ENCODE measurements around the gene ANKLE2. TPM values are rescaled to one million over a fixed set of nuclear protein-coding genes. Genes with fewer than 3 reads are reported as not detected.
A peak's percentile ranks its signal among the peaks of the same experiment; 100 is the strongest.

The ANKLE2 gene
- polyA plus RNA-seq, 2 of the 4 experiments (the other 2 are of a cell fraction): 70.7 to 103 TPM

DNA sequence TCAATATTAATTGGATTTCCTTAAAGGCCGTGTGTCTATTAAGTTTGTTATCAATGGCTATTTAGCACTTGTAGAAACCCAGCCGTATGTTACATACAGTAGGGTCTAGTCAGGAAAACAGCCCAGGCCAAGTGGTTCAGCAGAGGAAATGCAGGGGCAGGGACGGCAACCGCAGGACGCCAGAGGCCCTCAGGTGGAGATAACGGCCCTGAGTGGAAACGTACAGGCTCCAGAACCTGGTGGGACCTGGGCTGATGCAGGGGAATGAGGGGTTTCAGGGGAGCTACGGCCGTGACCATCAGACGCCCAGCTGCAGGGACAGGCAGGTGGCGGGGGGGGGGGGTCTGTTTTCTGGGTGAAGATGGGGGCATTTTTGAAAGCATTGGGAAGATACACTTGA lies 3.7 kb upstream of the ANKLE2 start (continued):
- no peak for TF ChIP-seq ESRRA (IDR thresholded peaks at IDR 0.05; ENCODE audit: borderline replicate concordance, low read length)
- no peak for TF ChIP-seq RNF2 (IDR thresholded peaks at IDR 0.05; ENCODE audit: borderline replicate concordance, low read depth)

DNA sequence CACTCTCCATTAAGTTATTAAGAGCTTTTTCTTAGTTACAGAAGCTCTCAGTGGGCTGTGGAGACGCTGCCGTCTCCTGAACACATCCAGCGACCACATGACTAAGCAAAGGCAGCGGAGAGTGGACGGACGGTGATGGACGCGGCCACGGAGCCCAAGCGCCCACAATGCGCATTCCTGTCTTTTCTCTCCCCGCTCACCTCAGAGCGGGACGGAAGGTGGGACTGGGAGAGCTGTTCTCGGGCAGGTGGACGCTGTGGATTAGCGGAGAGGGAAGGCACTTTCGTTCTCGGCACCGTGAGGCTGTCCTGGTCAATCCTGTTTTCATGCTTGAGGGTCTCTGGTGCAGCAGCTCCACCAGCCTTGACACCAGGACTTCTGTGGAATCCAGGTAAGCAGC lies 2.6 kb upstream of the ANKLE2 start:
- no peak for DNase-seq (ENCODE audit: low read depth in 1 of 2, low spot score in 1 of 2)
- Histone ChIP-seq H3K9me3 (no peaks in the 10 kb centered on the region), H3K27ac (no peak overlapping the region), H3K4me3 (no peak overlapping the region), H3K4me2 (no peak overlapping the region), H3K4me1 (peaks cover 6% of the 10 kb centered on the region)
- no peak for FAIRE-seq
- CTCF ChIA-PET: interaction anchor here (0.6 to 1.4 kb wide), 4 partner anchors 28 to 126 kb away, joined by 3 to 4 read pairs (median 3); no protein-coding TSS in a partner anchor
- TF ChIP-seq, protein P1, sequence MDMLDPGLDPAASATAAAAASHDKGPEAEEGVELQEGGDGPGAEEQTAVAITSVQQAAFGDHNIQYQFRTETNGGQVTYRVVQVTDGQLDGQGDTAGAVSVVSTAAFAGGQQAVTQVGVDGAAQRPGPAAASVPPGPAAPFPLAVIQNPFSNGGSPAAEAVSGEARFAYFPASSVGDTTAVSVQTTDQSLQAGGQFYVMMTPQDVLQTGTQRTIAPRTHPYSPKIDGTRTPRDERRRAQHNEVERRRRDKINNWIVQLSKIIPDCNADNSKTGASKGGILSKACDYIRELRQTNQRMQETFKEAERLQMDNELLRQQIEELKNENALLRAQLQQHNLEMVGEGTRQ (IDR thresholded peaks at IDR 0.05): no peak
- TF ChIP-seq RARB (CRISPR knock-in tag; IDR thresholded peaks at IDR 0.05) (no peak), MAZ (IDR thresholded peaks at IDR 0.05; ENCODE audit: borderline replicate concordance, low read depth, low read length) (no peak), EP300 (IDR thresholded peaks at IDR 0.05) (no peak)
- ATAC-seq: no peak
- 89% methylated on average over 20 of the region's 20 CpGs for WGBS (ENCODE audit: missing lambda C conversion rate)
- POLR2A ChIA-PET: no interaction called here

- H3K27ac ChIP-seq: peak overlapping the region; percentile 99
- peak overlapping the region; percentile 92 for H3K4me2 ChIP-seq
- ChIA-PET CTCF (interaction anchor here (1.1 to 1.2 kb wide), 2 partner anchors 11 to 20 kb away, joined by 3 to 4 read pairs; no protein-coding TSS in a partner anchor), POLR2A (interaction anchor here (0.6 kb wide), 1 partner anchor 16 kb away, joined by 3 read pairs; no protein-coding TSS in a partner anchor)
- ATAC-seq: peak; percentile 81 to 90
- TF ChIP-seq PHF8 (IDR thresholded peaks at IDR 0.05; ENCODE audit: borderline replicate concordance, low read depth) (peak; percentile 97), BHLHE40 (IDR thresholded peaks at IDR 0.05; ENCODE audit: low read depth, low read length) (no peak), HOXB13 (CRISPR knock-in tag; IDR thresholded peaks at IDR 0.05; ENCODE audit: low read depth) (no peak), MYC (IDR thresholded peaks at IDR 0.05; ENCODE audit: borderline replicate concordance, low read length) (0 out of 2 replicates have a peak, but pooled peaks have one; percentile 44), POLR2A (IDR thresholded peaks at IDR 0.05; ENCODE audit: low read length) (peak; percentile 97), MAZ (IDR thresholded peaks at IDR 0.05; ENCODE audit: borderline replicate concordance, low read depth, low read length) (0 out of 2 replicates have a peak, but pooled peaks have one; percentile 32), JUN (IDR thresholded peaks at IDR 0.05) (peak; percentile 49 to 93; a peak in 4 of 5 replicates), NFE2L2 (conservative IDR thresholded peaks at IDR 0.05; ENCODE audit: low read length) (no peak), CHD4 (IDR thresholded peaks at IDR 0.05; ENCODE audit: borderline replicate concordance) (peak; percentile 71; the same call in 1 of the 2 replicates), KDM5A (IDR thresholded peaks at IDR 0.05) (no peak), BCL3 (IDR thresholded peaks at IDR 0.05) (peak; percentile 74; the same call in 2 of the 3 replicates), HMGXB4 (CRISPR knock-in tag; IDR thresholded peaks at IDR 0.05; ENCODE audit: borderline replicate concordance) (0 out of 2 replicates have a peak, but pooled peaks have one; percentile 59), TP53 (CRISPR knock-in tag; IDR thresholded peaks at IDR 0.05) (0 out of 2 replicates have a peak, but pooled peaks have one; percentile 19)
- TF ChIP-seq, protein P2, sequence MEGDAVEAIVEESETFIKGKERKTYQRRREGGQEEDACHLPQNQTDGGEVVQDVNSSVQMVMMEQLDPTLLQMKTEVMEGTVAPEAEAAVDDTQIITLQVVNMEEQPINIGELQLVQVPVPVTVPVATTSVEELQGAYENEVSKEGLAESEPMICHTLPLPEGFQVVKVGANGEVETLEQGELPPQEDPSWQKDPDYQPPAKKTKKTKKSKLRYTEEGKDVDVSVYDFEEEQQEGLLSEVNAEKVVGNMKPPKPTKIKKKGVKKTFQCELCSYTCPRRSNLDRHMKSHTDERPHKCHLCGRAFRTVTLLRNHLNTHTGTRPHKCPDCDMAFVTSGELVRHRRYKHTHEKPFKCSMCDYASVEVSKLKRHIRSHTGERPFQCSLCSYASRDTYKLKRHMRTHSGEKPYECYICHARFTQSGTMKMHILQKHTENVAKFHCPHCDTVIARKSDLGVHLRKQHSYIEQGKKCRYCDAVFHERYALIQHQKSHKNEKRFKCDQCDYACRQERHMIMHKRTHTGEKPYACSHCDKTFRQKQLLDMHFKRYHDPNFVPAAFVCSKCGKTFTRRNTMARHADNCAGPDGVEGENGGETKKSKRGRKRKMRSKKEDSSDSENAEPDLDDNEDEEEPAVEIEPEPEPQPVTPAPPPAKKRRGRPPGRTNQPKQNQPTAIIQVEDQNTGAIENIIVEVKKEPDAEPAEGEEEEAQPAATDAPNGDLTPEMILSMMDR (IDR thresholded peaks at IDR 0.05): 0 out of 3 replicates have a peak, but pooled peaks have one; percentile 19
- TF ChIP-seq, protein P3, sequence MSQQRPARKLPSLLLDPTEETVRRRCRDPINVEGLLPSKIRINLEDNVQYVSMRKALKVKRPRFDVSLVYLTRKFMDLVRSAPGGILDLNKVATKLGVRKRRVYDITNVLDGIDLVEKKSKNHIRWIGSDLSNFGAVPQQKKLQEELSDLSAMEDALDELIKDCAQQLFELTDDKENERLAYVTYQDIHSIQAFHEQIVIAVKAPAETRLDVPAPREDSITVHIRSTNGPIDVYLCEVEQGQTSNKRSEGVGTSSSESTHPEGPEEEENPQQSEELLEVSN (IDR thresholded peaks at IDR 0.05; ENCODE audit: borderline replicate concordance, low read depth): peak; percentile 74; the same call in 1 of the 2 replicates
- TF ChIP-seq, protein P1 (IDR thresholded peaks at IDR 0.05): no peak
- TF ChIP-seq, protein P4, sequence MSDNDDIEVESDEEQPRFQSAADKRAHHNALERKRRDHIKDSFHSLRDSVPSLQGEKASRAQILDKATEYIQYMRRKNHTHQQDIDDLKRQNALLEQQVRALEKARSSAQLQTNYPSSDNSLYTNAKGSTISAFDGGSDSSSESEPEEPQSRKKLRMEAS (IDR thresholded peaks at IDR 0.05): peak; percentile 74
- WGBS (ENCODE audit: missing lambda C conversion rate): 1% methylated on average over 8 of the region's 89 CpGs
- H3K4me1 ChIP-seq: peaks cover 6% of the 10 kb centered on the region
- H3K4me3 ChIP-seq: peak overlapping the region; percentile 98
- peak; percentile 85 to 93 for DNase-seq (ENCODE audit: low read depth in 1 of 2, low spot score in 1 of 2)
- FAIRE-seq: no peak
- H3K9me3 ChIP-seq: no peaks in the 10 kb centered on the region
Measured at GRCh38 chr12:132761921-132762583, 420 bp upstream of the ANKLE2 start.

All from A549 (cell line).